Lung (tissue), 12 donors: ENCODE data around the gene SLC29A4. TPM values are rescaled to one million over a fixed set of nuclear protein-coding genes. Genes with fewer than 3 reads are reported as not detected.

Experiments used
- ATAC-seq: fragments of 200-7000 bp; cut with Tn5 transposase; one replicate; pipeline ENCODE4 v1.9.1; 2020; ENCODE audit warnings: moderate number of reproducible peaks; ENCODE audit not compliant: insufficient read depth, low FRiP score
- DNase-seq, 3 donors: peaks; one replicate each; pipeline ENCODE4 v3.0.0-alpha.2; 2013 to 2017
- H3K27ac ChIP-seq, 2 donors: one replicate each; pipeline ENCODE4 v1.5.1; 2013; ENCODE audit warnings: mild to moderate bottlenecking in 2 of 2, moderate library complexity in 2 of 2, control low read depth in 1 of 2, inconsistent platforms in 1 of 2, low read depth in 1 of 2, low read length in 1 of 2
- H3K27me3 ChIP-seq, 3 donors: one replicate each; pipeline ENCODE4 v1.5.1; 2013; ENCODE audit warnings: low read length in 2 of 3; ENCODE audit not compliant: control insufficient read depth in 3 of 3, insufficient read depth in 3 of 3
- H3K36me3 ChIP-seq, 4 donors: one replicate each; pipeline ENCODE4 v1.5.1; 2013; ENCODE audit warnings: low read length in 4 of 4, mild to moderate bottlenecking in 1 of 4, moderate library complexity in 1 of 4; ENCODE audit not compliant: control insufficient read depth in 4 of 4, insufficient read depth in 4 of 4
- H3K4me1 ChIP-seq, 5 donors: one replicate each; pipeline ENCODE4 v1.5.1; 2013; ENCODE audit warnings: low read length in 5 of 5, mild to moderate bottlenecking in 2 of 5, moderate library complexity in 1 of 5; ENCODE audit not compliant: control insufficient read depth in 5 of 5, insufficient read depth in 5 of 5
- H3K4me3 ChIP-seq: one replicate; pipeline ENCODE4 v1.5.1; 2013; ENCODE audit warnings: mild to moderate bottlenecking, control low read depth, moderate library complexity
- H3K9ac ChIP-seq, 2 donors: one replicate each; pipeline ENCODE4 v1.5.1; 2013; ENCODE audit warnings: low read length in 2 of 2, control low read depth in 1 of 2; ENCODE audit not compliant: insufficient read depth in 1 of 2
- H3K9me3 ChIP-seq, 4 donors: one replicate each; pipeline ENCODE4 v1.5.1; 2013; ENCODE audit warnings: low read length in 3 of 4, mild to moderate bottlenecking in 1 of 4, moderate library complexity in 1 of 4; ENCODE audit not compliant: control insufficient read depth in 4 of 4, insufficient read depth in 3 of 4
- CTCF ChIP-seq: IDR thresholded peaks from 2 replicates; pipeline ENCODE4 v1.5.1; 2012; ENCODE audit warnings: mild to moderate bottlenecking; ENCODE audit errors: control extremely low read depth, extremely low read depth
- WGBS, 2 donors: extraction: QIAGEN DNeasy Blood & Tissue Kit; methylation state at CpG; one replicate each; pipeline ENCODE4 v1.1.7; 2013; 5-methylcytosine and 5-hydroxymethylcytosine counted together
- polyA plus RNA-seq, 2 donors: library from polyadenylated mRNA; stranded (reverse); fragments of 200-250 nt; gene quantifications; one replicate each; pipeline ENCODE4 v1.2.1, GENCODE V29; 2013
- total RNA-seq, 2 donors: library from RNA; depleted of rRNA in 1 of 2; stranded (reverse); fragments of >200 nt in 1 of 2; gene quantifications; one replicate each; pipeline ENCODE4 v1.2.1, GENCODE V29; 2014 to 2021
- donor health status: control.
- donor health status: control.
- donor health status: Bipolar disorder and iron deficiency.
- donor health status: healthy.
- donor health status: DM: yes; HTN: yes; CAD: no.

The SLC29A4 gene
- total and polyA plus RNA-seq, 4 donors, result 0.87 to 5.7 (median 2.0) TPM

DNA sequence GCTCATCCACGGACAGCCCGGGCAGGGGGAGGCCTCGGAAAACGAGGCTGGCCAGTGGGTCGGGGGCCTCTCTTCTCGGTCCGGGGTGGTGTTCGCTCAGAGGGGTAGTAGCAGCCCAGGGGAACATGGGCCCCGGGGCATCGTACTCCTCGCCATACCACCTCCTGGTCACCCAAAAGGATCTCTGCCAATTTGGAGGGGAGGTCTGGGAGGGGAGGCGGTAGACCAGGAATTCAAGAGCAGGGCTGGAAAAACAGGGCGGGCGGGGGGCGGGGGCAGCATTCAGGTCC is 67.4 kb downstream of the SLC29A4 start:
- H3K27me3 ChIP-seq, result no peaks in the 10 kb centered on the region
- TF ChIP-seq CTCF, result no peak
- DNase-seq (no peak), ATAC-seq (no peak)
- peaks cover 0 to 1% (median 0%) of the 10 kb centered on the region in 4 donors for H3K9me3 ChIP-seq
- H3K4me3 ChIP-seq, result no peak overlapping the region
- H3K4me1 ChIP-seq, result peaks cover 0 to 3% (median 0%) of the 10 kb centered on the region in 5 donors
- WGBS, 2 donors, result 90 to 93% methylated on average over 15 of the region's 15 CpGs
- H3K27ac ChIP-seq, result no peak overlapping the region
- H3K36me3 ChIP-seq, result peaks cover 5 to 58% (median 26%) of the 10 kb centered on the region in 4 donors
- H3K9ac ChIP-seq, result no peak overlapping the region

- Histone ChIP-seq H3K9me3 (no peaks in the 10 kb centered on the region), H3K36me3 (peaks cover 6 to 57% (median 26%) of the 10 kb centered on the region in 4 donors), H3K4me3 (no peak overlapping the region), H3K4me1 (peaks cover 0 to 3% (median 0%) of the 10 kb centered on the region in 5 donors), H3K27me3 (no peaks in the 10 kb centered on the region), H3K9ac (no peak overlapping the region), H3K27ac (no peak overlapping the region)
- WGBS, 2 donors, result 90 to 94% methylated on average over 23 of the region's 23 CpGs
- no peak for DNase-seq
- no peak for ATAC-seq
- TF ChIP-seq CTCF, result no peak
Observed at GRCh38 chr7:5350600-5351385, 68.0 kb downstream of the SLC29A4 start.

- Histone ChIP-seq H3K9ac (no peak overlapping the region), H3K4me3 (no peak overlapping the region), H3K4me1 (peaks cover 0 to 3% (median 0%) of the 10 kb centered on the region in 5 donors), H3K9me3 (no peaks in the 10 kb centered on the region), H3K36me3 (peaks cover 7 to 60% (median 29%) of the 10 kb centered on the region in 4 donors), H3K27ac (no peak overlapping the region), H3K27me3 (no peaks in the 10 kb centered on the region)
- no peak for ATAC-seq
- no peak for TF ChIP-seq CTCF
- DNase-seq, result no peak
- WGBS, 2 donors, result 94% methylated on average over 35 of the region's 35 CpGs
Observed at GRCh38 chr7:5351507-5352265, 68.9 kb downstream of the SLC29A4 start.
